Glomerular endothelial cell (primary cell): Measurements from ENCODE around the gene OR10A5. TPM values are rescaled to one million over a fixed set of nuclear protein-coding genes. Genes with fewer than 3 reads are reported as not detected.
"Not testable (repeated sequence)": the region's sequence is repeated elsewhere in the genome, so short reads cannot be mapped to it uniquely, and the experiment has no call there.

Experiments used
- DNase-seq: peaks from one replicate; pipeline ENCODE4 v3.0.0-alpha.2; 2011; ENCODE audit warnings: low read depth, low spot score; ENCODE audit errors: extremely low read depth
- total RNA-seq: library from RNA; depleted of rRNA; stranded (reverse); fragments of >200 nt; gene quantifications from 2 replicates; pipeline ENCODE4 v1.2.3, GENCODE V29; 2015

The OR10A5 gene
- total RNA-seq, 1 donor from 2014 or later = not detected

DNA sequence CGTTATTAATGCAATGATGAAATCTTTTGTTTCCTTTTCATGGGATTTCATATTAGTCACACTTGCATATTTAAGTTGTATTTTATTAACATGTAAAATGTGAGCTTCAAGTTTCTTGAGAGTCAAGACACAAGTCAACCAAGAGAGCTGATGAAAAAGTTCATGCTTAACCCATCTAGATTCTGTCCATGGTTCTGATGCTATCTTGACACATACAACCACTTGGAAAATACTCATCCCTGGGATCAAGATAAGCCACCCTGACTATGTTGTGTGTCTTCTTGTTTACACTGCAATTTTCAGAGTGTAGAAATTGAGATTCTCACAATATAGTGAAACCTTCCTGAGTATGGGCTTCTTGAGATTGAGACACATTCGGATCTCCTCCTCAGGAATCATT lies 30.3 kb downstream of the OR10A5 start:
- no peak for DNase-seq

DNA sequence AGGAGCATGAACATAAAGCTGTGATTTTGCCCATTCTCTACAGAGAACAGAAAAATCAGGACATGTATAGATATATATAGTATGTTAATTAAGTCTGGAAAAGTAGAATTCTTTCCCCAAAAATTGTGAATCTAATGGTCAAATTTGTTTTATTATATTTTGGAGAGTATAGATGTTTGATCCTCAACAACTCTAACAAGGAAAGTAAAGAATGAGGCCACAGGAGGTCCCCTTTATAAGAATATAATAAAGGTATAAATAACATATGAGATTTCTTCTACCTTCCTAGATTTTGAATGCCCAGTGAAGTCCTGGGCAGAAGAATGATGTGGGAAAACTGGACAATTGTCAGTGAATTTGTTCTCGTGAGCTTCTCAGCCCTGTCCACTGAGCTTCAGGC lies 30.8 kb downstream of the OR10A5 start, which contains the start of gene OR10A4:
OR10A4 (plus strand) TSS at position 301 of the 400 bp plus-strand sequence; CDS start at position 324, 23 bp downstream.
- no peak for DNase-seq

DNA sequence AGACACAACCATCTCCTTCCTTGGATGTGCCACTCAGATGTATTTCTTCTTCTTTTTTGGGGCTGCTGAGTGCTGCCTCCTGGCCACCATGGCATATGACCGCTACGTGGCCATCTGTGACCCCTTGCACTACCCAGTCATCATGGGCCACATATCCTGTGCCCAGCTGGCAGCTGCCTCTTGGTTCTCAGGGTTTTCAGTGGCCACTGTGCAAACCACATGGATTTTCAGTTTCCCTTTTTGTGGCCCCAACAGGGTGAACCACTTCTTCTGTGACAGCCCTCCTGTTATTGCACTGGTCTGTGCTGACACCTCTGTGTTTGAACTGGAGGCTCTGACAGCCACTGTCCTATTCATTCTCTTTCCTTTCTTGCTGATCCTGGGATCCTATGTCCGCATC lies 31.4 kb downstream of the OR10A5 start:
- no peak for DNase-seq

DNA sequence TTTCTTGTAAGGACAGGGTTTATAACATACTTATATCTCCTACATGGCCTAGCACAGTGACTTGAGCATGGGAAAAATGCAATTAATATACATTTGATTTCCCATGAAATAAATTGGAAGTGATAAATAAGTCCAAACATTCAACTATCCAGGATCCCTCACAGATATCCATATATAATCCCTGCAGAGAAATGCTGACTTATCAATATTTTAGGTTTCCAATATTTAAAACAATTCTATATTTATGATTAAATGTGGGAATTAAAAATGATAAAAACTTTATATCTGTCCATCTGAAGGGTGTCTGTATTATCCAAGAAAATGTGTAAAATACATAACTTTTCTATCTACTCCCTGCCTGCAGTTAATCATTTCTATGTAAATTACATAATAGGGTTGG lies 37.3 kb downstream of the OR10A5 start:
- DNase-seq = no peak

DNA sequence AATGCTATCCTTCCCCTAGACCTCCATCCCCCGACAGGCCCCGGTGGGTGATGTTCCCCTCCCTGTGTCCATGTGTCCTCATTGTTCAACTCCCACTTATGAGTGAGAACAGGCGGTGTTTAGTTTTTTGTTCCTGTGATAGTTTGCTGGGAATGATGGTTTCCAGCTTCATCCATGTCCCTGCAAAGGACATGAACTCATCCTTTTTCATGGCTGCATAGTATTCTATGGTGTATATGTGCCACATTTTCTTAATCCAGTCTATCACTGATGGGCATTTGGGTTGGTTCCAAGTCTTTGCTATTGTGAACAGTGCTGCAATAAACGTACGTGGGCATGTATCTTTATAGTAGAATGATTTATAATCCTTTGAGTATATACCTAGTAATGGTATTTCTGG lies 42.2 kb downstream of the OR10A5 start:
- DNase-seq = not testable (repeated sequence)

DNA sequence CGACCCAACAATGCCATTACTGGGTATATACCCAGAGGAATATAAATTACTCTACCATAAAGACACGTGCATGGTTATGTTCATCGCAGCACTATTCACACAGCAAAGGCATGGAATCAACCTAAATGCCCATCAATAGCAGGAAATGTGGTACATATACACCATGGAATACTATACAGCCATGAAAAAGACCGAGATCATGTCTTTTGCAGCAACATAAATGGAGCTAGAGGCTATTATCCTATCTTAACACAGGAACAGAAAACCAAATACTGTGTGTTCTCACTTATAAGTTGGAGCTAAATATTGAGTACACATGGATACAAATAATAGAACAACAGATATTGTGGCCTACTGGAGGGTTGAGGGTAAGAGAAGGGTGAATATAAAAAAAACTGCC lies 43.3 kb downstream of the OR10A5 start:
- DNase-seq = no peak

DNA sequence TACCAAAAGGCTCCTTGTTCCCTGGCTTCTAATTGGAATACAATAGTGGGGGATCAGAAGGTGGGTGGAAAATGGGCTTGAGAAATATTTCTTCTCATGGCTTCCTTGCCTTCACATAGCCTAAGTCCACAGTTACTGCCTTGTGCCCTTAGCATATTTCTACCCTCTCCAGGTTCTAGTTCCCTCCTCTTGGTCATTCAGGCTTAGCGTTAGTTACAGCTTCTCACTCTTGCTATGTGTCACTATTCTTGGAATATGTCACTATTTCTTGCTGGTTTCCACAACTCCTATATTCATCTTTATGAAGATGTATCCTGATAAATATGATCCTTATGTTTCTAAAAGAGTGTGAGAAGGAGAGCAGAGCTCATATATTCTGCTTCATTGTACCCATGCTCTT lies 44.4 kb downstream of the OR10A5 start:
- DNase-seq = no peak

DNA sequence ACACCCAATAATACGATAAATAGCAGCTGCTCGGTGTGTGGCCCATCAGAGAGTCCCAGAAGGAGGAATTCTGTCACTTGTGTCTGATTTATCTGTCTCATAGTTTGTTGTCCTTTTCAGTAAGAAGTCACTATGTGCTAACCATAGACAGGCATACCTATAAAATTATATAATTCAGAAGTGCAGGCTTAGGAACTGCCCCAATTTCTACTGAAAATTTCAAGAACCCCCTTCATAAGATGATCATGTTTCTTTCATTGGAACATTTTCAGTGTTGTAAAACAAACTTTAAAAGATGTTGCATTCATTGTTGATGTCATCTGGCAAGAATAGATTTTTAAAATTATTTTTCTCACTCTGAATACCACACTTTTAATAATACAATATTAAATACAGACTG lies 46.9 kb downstream of the OR10A5 start, which contains the start of gene OR2D2:
OR2D2 (minus strand) TSS at position 101 of the 400 bp plus-strand sequence; CDS start at position 101, 0 bp downstream.
- no peak for DNase-seq

DNA sequence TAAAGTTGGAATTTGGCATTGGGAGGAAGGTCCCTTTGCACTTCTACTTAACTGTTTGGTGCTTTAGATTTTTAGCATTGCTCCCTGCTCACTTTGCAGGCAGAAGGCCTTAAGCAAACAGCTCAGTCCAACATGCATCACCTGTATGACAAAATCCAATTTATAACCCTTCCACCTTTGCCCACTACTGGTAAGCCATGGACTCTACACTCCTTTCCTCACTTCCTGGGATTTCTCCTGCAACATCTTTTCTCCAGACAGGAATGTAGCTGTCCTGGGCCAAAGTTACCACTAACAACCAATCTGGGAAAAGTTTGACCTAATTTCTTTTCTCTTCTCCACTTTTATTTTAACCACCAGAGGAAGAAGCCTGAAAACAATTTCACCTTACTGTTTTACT lies 48.6 kb downstream of the OR10A5 start:
- no peak for DNase-seq

DNA sequence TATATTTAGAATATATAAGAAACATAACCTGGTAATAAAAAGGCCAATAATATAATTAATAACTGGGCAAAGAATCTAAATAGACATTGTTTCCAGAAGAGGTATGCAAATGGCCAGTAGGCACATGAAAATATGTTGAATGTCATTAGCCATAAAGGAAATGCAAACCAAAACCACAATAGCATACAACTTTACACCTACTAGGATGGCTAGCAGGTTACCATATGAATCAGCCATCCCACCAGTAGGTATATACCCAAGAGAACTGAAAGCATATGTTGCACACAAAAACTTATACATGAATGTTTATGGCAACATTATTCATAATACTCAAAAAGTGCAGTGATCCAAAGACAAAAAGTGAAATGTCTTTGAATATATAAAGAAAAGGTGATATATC lies 49.5 kb downstream of the OR10A5 start:
- DNase-seq = no peak

Other genes starting within 250 kb of the OR10A5 start
- gene RRP8, start 242.1 kb upstream of the OR10A5 start, total RNA-seq = 19.2 and 19.6 TPM in 2 replicates
- gene ILK, start 241.9 kb upstream of the OR10A5 start, total RNA-seq = 191 and 194 TPM in 2 replicates
- gene TAF10, start 233.5 kb upstream of the OR10A5 start, total RNA-seq = 81.6 and 122 TPM in 2 replicates
- 221 and 241 TPM in 2 replicates for gene TPP1, start 226.3 kb upstream of the OR10A5 start, total RNA-seq
- gene DCHS1, start 189.9 kb upstream of the OR10A5 start, total RNA-seq = 89.7 and 177 TPM in 2 replicates
- gene MRPL17, start 162.3 kb upstream of the OR10A5 start, total RNA-seq = 68.9 and 76.8 TPM in 2 replicates
- gene OR2AG2, start 73.7 kb upstream of the OR10A5 start, total RNA-seq = 0.15 and 0.18 TPM in 2 replicates
- not detected in 2 replicates for gene OR2AG1, start 62.7 kb upstream of the OR10A5 start, total RNA-seq
- gene OR6A2, start 46.0 kb upstream of the OR10A5 start, total RNA-seq = 0.19 and 0.29 TPM in 2 replicates
- gene OR10A2, start 17.4 kb downstream of the OR10A5 start, total RNA-seq = not detected in 2 replicates
- not detected in 2 replicates for gene OR10A4, start 30.9 kb downstream of the OR10A5 start, total RNA-seq
- gene OR2D2, start 46.8 kb downstream of the OR10A5 start, total RNA-seq = 0.35 TPM in 1 of 2 replicates, not detected in the other
- gene OR2D3, start 75.3 kb downstream of the OR10A5 start, total RNA-seq = not detected in 2 replicates
- 1.5 and 3.7 TPM in 2 replicates for gene ZNF215, start 80.7 kb downstream of the OR10A5 start, total RNA-seq
- gene ZNF214, start 174.7 kb downstream of the OR10A5 start, total RNA-seq = 0.41 and 0.44 TPM in 2 replicates
- 0.10 TPM in 1 of 2 replicates, not detected in the other for gene NLRP14, start 174.8 kb downstream of the OR10A5 start, total RNA-seq
- not detected in 2 replicates for gene RBMXL2, start 243.3 kb downstream of the OR10A5 start, total RNA-seq